Testis (tissue), 2 donors: Measurements from ENCODE around the gene OLFM1.

ENCODE experiments used
- CTCF ChIP-seq, 3 experiments: fragments of 450-650 bp in 2 of 3; fragments of 200-600 bp in 1 of 3; sonication (generic) in 1 of 3; IDR thresholded peaks; one replicate each; pipeline ENCODE4 v1.5.1; 2016 to 2019; ENCODE audit warnings: antibody characterized with exemption in 3 of 3, mild to moderate bottlenecking in 2 of 3, moderate library complexity in 1 of 3
- POLR2A ChIP-seq: fragments of 450-650 bp; IDR thresholded peaks from one replicate; pipeline ENCODE4 v1.6.1; 2017; ENCODE audit warnings: antibody characterized with exemption, mild to moderate bottlenecking, moderate library complexity

GRCh38 chr9:135116881-135117280, 29.4 kb downstream of the OLFM1 start:
- TF ChIP-seq CTCF (IDR thresholded peaks at IDR 0.05): no peak
- TF ChIP-seq POLR2A: no peak
